Measurements from ENCODE around the gene SELENOO.

SELENOO gene

DNA sequence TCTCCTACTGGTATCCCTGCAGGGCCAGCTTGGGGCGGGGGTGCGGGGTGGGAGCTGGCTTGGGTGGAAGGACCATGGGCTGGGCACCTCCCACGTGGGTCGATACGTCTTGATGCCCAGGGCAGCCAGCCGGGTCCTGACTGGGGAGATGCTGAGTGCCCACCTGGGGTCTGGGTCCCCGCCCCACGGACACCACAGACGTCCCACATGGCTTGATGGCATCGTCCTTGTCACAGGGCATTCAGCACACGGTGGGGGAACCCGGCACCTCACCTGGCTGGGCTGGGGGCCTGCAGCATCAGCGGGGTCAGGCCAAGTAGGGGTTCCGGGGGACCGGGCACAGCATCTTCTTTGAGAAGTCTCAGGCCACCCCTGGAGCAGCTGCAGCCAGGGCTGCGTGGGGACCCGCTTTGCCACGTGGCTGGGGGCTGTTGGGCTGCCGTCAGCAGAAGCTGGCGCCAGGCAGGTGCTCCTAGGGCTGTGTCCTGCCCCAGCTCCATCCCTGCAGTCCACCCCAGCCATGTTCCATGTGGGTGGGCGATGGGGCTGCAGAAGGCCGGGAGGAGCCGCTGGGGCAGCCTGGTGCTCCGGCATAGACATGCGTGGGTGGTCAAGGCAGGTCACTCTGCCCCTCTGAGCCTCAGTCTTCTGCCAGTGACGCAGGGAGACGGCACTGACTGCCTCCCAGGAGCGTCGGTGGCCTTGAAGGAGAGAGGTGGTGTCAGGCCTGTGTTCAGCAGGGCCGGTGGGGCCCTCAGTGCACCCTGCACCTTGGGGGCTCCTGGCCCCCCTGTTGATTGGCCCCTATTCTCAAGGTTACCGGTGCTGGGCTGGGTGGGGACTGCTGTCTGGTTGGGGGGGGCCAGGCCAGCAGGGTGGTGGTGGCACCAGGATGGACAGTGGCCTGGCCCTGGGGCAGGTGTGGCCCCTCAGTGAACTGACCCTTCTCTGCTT, 8.4 kb downstream of the SELENOO start:
- no peak for DNase-seq (ENCODE audit: low read depth, low spot score)

DNA sequence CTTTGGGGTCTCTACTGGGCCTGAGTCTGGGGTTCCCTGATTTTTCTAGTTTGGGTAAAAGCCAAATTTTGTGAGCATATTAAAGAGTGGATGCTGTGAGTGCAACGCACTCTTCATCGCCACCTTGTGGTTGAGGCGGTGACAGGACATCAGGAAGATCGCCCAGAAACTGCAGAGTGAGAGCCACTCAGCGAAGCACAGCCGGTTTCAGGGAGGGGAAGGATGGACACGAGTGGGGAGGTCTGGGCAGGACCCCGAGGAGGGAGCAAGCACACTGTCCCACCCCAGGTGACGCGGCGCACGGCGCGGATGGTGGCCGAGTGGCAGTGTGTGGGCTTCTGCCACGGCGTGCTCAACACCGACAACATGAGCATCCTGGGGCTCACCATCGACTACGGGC, 9.1 kb downstream of the SELENOO start:
- DNase-seq (ENCODE audit: low read depth, low spot score) = peak; percentile 46
- no peak overlapping the region for H3K4me3 ChIP-seq (ENCODE audit: low read length)

More for the DNA sequence above, 8.4 kb downstream of the SELENOO start:
- no peak overlapping the region for H3K4me3 ChIP-seq (ENCODE audit: low read length)

DNA sequence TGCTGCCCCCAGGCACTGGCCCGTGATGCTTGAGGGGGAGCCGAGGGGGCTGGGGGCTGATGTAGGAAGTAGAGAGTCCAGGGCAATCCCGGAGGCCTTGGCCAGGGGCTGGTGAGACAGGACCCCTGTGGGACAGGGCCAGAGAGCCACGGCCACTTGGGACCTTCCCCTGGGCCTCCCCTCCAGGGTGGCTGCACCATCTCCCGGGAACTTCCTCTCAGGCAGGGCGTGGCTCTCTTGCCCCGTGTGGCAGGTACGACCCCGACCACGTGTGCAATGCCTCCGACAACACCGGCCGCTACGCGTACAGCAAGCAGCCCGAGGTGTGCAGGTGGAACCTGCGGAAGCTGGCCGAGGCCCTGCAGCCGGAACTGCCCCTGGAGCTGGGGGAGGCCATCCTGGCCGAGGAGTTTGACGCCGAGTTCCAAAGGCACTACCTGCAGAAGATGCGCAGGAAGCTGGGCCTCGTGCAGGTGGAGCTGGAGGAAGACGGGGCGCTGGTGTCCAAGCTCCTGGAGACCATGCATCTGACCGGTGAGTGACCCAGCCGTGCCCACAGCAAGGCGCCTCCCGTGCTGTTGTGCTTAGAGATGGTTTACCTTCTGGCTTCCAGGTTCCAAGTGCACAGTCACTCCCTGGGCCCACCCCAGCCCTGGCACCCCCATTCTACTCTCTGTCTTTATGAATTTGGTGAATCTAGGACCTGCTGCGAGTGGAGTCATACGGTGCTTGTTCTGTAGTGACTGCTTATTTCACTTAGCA, 9.7 kb downstream of the SELENOO start:
- DNase-seq (ENCODE audit: low read depth, low spot score) = no peak

DNA sequence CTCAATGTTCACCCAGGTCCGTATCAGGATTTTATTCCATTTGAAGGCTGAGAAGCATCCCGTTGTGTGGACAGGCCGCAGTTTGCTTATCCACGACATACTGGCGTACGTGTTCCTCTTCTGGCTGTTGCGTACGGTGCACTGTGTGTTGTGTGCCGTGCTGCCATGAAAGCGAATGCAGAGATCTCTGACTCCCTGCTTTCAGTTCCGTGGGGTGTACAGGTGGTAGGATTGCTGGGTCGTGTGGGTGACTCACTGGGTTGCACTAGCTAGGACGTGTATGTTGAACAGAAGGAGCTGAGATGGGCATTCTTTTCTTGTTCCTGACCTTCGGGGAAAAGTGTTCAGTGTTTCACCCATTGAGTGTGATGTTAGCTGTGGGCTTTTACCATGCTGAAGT, 10.3 kb downstream of the SELENOO start:
- no peak overlapping the region for H3K4me3 ChIP-seq (ENCODE audit: low read length)

More for the DNA sequence above, 9.7 kb downstream of the SELENOO start:
- H3K4me3 ChIP-seq (ENCODE audit: low read length) = no peak overlapping the region

DNA sequence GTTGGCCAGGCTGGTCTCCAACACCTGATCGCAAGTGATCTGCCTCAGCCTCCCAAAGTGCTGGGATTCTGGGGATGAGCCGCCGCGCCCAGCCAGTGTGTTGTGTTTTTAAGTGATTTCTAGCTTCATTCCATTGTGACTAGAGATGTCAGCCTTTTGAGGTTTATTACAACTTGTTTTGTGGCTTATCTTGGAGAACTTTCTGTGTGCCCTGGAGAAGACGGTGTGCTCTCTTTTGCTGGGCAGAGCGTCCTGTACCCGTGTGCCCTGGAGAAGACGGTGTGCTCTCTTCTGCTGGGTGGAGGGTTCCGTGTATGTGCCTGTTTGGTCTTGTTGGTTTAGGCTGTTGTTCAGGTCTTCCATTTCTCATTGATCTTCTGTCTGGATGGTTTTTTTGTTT, 12.5 kb downstream of the SELENOO start:
- H3K4me3 ChIP-seq (ENCODE audit: low read length) = no peak overlapping the region
- DNase-seq (ENCODE audit: low read depth, low spot score) = no peak

More for the DNA sequence above, 10.3 kb downstream of the SELENOO start:
- no peak for DNase-seq (ENCODE audit: low read depth, low spot score)

DNA sequence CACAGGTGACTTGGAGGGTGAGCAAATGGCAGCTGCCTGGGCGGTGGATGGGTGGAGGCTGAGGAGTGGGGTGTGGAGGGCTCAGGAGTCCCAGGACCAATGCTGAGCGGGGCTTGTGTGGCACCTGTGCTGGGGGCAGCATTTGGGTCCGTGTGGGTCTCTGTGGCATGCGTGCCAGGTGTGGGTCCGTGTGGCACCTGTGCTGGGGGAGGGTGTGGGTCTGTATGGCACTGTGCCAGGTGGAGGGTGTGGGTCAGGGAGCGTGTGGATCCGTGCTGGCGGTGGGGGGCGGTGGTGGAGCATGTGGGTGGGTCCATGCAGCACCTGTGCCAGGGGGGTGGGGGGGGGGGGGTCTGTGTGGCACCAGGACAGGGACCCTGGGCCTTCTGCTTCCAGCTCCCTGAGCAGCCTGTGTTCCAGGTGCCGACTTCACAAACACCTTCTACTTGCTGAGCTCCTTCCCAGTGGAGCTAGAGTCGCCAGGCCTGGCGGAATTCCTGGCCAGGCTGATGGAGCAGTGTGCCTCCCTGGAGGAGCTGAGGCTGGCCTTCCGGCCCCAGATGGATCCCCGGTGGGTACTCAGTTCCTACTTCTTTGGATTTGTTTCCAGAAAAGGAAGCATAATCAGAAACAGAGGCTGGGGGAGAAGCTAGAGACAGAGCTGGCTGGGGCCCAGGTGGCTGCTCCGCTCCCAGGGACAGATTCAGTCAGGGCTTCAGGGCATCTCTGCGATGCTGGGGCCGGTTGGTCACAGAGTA, 14.7 kb downstream of the SELENOO start:
- no peak for DNase-seq (ENCODE audit: low read depth, low spot score)

DNA sequence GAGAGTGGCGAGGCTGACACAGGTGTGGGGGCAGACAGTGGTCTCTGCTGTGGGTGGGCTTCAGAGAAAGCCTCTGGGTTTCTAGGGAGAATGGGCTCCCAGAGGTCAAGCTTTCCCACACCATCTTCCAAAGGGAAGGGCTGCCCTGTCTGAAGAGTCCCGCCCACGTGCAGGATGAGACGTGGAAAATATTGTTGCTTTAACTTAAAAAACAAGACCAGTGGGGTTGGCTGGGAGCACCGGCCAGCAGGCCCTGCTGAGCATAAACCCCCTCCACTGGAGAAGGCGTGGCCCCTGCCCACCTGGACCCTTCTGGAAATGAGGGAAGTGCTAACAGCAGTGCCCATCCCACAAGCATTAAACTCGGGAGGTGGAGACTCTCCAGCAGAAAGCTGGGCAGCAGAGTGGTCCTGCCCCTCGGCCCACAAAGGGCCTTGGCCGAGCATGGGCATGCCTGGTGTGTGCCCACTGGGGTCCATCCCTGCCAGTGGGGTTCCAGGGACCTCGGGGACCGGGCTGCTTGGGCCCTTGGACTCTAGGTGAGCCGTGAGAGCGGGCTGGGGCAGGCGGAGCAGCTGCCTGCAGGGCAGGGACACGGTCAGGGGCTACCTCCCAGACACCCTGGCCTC, 15.4 kb downstream of the SELENOO start:
- DNase-seq (ENCODE audit: low read depth, low spot score) = no peak
- no peak overlapping the region for H3K4me3 ChIP-seq (ENCODE audit: low read length)

More for the DNA sequence above, 14.7 kb downstream of the SELENOO start:
- no peak overlapping the region for H3K4me3 ChIP-seq (ENCODE audit: low read length)

DNA sequence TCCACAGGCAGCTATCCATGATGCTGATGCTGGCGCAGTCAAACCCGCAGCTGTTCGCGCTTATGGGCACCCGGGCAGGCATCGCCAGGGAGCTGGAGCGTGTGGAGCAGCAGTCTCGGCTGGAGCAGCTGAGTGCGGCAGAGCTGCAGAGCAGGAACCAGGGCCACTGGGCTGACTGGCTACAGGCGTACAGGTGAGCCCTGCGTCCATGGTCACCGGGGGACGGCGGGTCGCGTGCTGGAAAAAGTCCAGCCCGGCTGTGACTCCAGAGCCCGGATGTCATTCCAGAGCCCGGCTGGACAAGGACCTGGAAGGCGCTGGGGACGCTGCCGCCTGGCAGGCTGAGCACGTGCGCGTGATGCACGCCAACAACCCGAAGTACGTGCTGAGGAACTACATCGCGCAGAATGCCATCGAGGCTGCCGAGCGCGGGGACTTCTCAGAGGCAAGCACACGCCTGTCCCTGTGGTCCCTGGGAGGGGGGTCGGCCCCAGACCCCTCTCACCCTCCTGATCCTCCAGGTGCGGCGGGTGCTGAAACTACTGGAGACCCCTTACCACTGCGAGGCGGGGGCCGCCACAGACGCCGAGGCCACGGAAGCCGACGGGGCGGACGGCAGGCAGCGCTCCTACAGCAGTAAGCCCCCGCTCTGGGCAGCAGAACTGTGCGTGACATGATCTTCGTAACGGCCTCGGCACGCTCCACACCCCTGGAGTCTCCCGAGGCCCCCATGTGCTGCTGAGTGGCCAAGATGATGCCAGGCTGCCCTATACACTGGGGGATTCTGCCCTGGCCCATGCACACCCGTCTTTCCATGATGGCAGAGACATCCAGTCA, 16.1 kb downstream of the SELENOO start:
- no peak overlapping the region for H3K4me3 ChIP-seq (ENCODE audit: low read length)
- DNase-seq (ENCODE audit: low read depth, low spot score) = no peak

DNA sequence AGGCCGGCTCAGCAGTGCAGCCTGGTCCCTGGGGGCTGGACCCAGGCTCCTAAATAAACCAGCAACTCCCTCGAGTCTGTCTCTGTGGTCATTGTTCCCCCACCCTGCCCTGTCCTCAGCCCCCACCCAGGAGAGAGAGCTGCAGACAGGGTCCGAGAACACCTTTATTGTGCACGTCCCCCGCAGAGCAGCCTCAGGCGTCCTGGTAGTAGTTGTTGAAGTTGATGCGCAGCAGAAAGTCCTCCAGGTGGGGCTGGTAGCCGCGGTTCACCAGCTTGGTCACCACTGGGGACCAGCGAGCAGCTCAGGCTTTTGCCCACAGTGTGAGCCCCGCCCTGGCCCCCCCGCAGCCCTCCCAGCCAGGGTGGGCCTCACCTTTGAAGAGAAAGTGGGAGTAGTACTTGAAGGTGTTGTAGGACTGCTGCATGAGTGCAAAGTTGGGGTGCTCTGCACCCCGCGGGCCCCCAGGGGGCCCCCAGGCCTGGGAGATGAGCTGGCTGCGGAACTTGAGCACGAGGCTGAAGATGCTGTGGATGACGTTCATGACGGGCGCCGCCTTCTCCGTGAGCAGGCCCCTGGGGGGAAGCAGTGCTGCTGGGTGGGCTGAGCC, 16.8 kb downstream of the SELENOO start:
- H3K4me3 ChIP-seq (ENCODE audit: low read length) = no peak overlapping the region
- no peak for DNase-seq (ENCODE audit: low read depth, low spot score)

DNA sequence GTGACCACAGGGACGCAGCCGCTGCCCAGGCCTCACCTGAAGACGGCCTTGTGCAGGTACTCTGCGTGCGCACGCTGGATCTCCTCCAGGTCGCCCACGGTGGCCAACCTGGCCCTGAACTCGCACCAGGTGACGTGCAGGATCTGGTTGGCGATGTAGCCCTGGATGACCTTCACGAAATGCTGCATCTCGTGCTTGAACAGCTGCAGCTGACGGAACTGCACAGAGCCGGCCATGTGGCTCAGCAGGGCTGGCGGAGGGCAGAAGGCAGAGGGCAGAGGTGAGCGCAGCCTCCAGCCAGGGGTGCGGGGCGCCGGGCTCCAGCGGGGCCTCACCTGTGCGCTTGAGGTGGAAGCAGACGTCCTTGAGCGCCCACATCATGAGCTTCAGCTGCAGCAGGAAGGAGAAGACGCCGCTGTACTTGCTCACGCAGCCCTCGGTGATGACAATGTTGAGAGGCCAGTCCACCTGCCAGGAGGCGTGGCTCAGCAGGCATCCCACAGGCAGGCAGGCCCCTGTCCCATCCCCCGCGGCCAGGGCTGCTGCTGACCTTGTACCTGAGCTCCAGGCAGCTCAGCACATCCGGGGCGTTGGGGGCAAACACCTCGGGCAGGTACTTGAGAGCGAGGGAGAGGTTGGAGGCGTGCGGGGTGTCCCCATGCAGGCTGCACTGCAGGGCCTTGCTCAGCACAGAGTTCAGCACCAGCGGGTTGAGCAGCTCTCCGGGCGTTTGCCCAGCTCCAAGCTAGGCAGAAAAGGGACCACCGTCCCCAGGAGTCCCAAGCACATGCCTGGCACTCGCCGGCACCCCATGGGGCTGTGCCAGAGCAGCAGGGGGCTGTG, 17.6 kb downstream of the SELENOO start:
- no peak overlapping the region for H3K4me3 ChIP-seq (ENCODE audit: low read length)
- DNase-seq (ENCODE audit: low read depth, low spot score) = no peak

DNA sequence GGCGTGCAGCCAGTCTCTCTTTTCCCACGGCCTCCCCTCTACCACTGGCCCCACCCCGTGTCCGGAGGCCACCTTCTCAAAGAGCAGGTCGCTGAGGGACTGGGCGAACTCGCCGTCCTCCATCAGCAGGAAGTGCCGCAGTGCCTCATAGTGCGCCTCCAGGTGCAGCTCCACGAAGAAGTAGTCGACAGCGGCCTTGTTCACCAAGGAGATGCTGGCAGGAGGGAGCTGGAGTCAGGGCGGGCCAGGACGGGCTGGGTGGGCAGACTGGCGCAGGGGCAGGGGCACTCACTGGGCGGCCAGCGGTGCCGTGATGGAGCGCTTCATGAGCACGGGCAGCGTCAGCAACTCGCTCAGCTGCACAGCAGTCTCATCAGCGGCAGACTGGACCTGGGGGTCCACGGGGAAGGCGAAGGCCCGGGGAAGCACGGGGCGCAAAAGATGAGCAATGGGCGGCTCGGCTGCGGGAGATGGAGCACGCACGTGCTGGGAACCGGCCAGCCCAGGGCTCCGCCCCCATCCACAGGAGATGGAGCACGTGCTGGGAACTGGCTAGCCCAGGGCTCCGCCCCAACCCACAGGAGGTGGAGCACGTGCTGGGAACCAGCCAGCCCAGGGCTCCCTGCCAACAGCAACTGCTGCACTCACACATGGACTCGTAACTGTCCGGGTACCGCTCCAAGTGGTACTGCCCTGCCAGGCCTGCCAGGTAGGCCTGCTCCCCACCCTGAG, 18.4 kb downstream of the SELENOO start:
- H3K4me3 ChIP-seq (ENCODE audit: low read length) = no peak overlapping the region
- no peak for DNase-seq (ENCODE audit: low read depth, low spot score)

DNA sequence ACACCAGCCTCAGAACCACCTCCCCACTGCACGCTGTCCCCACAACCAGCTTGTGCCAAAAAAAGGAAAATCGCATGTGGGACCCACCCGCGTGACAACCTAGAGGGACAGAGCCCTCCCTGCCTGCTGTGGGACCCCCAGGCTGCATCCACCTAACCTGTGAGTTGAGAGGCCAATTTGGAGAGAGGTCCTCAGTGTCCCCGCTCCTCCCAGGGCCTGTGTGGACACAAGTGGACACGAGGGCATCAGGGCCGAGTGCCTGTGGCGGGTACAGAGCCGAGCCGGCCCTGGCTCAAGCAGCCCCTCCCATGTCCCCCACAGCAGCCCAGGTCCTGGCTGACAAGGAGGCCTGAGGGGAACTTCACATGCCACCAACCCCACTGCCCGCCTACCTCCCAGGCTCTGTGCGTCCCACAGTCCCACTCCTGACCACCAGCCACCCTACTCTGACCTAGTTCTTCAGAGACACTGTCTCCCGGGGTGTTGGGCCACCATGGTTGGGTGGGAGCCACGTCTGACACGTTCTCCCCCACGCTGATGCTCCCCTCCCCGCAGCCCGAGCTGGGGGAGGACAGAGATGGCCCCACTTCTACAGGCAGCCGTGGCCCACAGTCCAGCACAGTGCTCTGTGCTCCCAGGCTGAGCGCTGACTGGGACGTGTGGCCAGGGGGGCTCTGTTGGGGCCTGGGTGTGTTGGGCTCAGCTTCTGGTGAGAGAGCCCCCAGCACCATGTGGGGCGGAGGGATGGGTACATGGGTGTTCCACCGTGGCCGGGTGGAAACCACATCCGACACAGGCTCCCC, 19.2 kb downstream of the SELENOO start:
- DNase-seq (ENCODE audit: low read depth, low spot score) = no peak
- H3K4me3 ChIP-seq (ENCODE audit: low read length) = no peak overlapping the region

DNA sequence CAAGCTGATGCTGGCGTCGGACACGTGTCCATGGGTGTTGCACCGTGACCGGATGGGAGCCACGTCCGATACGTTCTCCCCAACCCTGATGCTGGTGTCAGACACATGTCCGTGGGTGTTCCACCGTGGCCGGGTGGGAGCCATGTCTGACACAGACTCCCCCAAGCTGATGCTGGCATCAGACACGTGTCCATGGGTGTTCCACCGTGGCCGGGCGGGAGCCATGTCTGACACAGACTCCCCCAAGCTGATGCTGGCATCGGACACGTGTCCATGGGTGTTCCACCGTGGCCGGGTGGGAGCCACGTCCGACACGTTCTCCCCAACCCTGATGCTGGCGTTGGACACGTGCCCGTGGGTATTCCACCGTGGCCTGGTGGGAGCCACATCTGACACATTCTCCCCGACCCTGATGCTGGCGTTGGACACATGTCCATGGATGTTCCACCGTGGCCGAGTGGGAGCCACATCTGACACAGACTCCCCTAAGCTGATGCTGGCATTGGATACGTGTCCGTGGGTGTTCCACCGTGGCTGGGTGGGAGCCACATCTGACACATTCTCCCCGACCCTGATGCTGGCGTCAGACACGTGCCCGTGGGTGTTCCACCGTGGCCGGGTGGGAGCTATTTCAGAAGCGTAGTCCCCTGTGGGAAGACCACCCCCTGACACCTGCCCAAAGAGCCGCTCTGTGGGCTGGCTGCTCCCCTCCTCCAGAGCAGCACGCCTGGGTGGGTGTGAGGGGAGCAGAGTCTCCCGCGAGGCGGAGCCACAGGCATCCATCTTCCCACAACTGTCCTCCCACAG, 20.0 kb downstream of the SELENOO start:
- DNase-seq (ENCODE audit: low read depth, low spot score) = no peak
- H3K4me3 ChIP-seq (ENCODE audit: low read length) = no peak overlapping the region

DNA sequence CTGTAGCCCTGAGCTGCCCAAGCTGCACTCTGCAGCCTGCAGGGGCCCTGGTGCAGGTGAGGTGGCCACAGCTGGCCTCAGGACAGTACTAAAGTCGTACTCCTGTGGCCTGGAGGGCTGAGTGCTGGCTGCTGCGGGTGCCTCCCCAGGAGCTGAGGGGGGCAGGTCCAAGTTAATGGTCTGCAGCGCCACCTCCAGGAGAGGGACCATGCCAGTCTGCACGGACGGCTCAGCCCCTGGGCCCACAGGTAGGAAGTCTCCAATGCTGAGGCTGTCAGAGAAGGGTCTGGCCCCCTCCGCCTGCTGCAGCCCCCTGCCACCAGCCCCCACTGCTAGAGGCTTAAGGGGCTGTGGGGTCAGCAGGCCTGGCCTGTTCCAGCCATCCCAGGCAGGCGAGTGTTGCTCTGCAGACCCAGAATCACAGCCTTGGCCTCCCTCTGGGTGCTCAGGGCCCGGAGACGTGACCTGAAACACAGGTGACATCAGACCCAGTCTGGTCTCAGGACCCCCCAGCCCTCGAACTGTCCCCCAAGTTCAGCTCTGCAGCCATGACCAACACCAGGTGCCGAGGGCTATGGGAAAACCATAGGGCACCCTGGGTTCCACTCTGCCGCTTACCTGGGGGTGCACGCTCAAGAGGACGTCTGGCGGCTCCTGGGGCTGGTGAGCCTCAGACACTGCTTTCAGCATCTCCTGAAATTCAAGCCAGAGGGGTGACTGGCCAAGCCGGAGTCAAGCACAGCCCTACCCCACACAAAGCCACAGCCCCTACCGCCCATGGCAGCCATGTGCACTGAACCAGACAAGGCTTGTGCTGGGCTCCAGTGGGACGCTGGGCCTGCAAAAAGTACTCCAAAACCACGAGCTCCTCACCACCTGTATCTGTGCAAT, 20.8 kb downstream of the SELENOO start:
- no peak for DNase-seq (ENCODE audit: low read depth, low spot score)
- H3K4me3 ChIP-seq (ENCODE audit: low read length) = no peak overlapping the region
